GM12878 (cell line): ENCODE data around the gene RASGRF2. TPM values are rescaled to one million over a fixed set of nuclear protein-coding genes. Genes with fewer than 3 reads are reported as not detected.

ENCODE experiments used
- ATAC-seq: fragments of 200-7000 bp; cut with Tn5 transposase; 3 replicates; pipeline ENCODE4 v1.9.1; 2020; ENCODE audit warnings: mild to moderate bottlenecking, moderate library complexity
- BruUV-seq: library from RNA; stranded (reverse); fragments of 400-500 nt; replicated peaks from 2 replicates; lab custom pipeline; 2021; lab: Mats Ljungman, UMichigan
- CTCF ChIA-PET: fragments of 300-600 bp; sonication (Branson Sonifier 250); formaldehyde crosslinking; extraction: SDS; loops from one replicate; lab custom pipeline; 2021; ENCODE audit warnings: inconsistent platforms; lab: Yijun Ruan, JAX
- POLR2A ChIA-PET: fragments of 350-600 bp; formaldehyde crosslinking; extraction: SDS; loops from one replicate; lab custom pipeline; 2021; ENCODE audit warnings: inconsistent platforms; lab: Charles Lee
- RAD21 ChIA-PET: fragments of 300-600 bp; sonication (Branson Sonifier 250); formaldehyde crosslinking; loops from one replicate; lab custom pipeline; 2023; ENCODE audit warnings: antibody characterized with exemption; ENCODE audit not compliant: unreplicated experiment; lab: Charles Lee
- SMC1A ChIA-PET: fragments of 300-600 bp; sonication (Branson Sonifier 250); formaldehyde crosslinking; loops from one replicate; lab custom pipeline; 2023; ENCODE audit not compliant: unreplicated experiment, uncharacterized antibody; lab: Charles Lee
- DNase-seq: peaks from one replicate; pipeline ENCODE4 v3.0.0-alpha.2; 2011; ENCODE audit warnings: low read depth, low spot score
- FAIRE-seq: peaks from 3 replicates; lab custom pipeline; 2011; peaks lifted over from hg19 to GRCh38; lab: Jason Lieb, UNC
- H2AFZ ChIP-seq: 2 replicates; pipeline ENCODE4 v1.6.0; 2011; ENCODE audit warnings: low read depth, low read length, control low read depth; ENCODE audit not compliant: control insufficient read depth
- H3K27ac ChIP-seq: 2 replicates; pipeline ENCODE4 v1.5.1; 2011; ENCODE audit warnings: control low read depth; ENCODE audit not compliant: control insufficient read depth, insufficient read depth
- H3K27me3 ChIP-seq, 2 experiments: replicated peaks in 1 of 2; 2 replicates each; pipeline versions ENCODE4 v1.6.0 to v1.6.1; 2011; ENCODE audit warnings: low read length in 1 of 2; ENCODE audit not compliant: control insufficient read depth in 2 of 2, insufficient read depth in 2 of 2
- H3K36me3 ChIP-seq, 2 experiments: 2 replicates each; pipeline ENCODE4 v1.5.1; 2011; ENCODE audit warnings: low read length in 1 of 2; ENCODE audit not compliant: control insufficient read depth in 2 of 2, insufficient read depth in 2 of 2
- H3K4me1 ChIP-seq: 2 replicates; pipeline ENCODE4 v1.6.1; 2011; ENCODE audit warnings: mild to moderate bottlenecking, low read length, moderate library complexity, mixed read lengths; ENCODE audit not compliant: control insufficient read depth, insufficient read depth
- H3K4me2 ChIP-seq: 2 replicates; pipeline ENCODE4 v1.6.0; 2011; ENCODE audit warnings: control low read depth; ENCODE audit not compliant: control insufficient read depth, insufficient read depth
- H3K4me3 ChIP-seq: fragments of 200-600 bp; sonication (generic); 2 replicates; pipeline ENCODE4 v1.5.1; 2016
- H3K79me2 ChIP-seq: 2 replicates; pipeline ENCODE4 v1.6.0; 2011; ENCODE audit warnings: low read length; ENCODE audit not compliant: control insufficient read depth, insufficient read depth
- H3K9ac ChIP-seq: 2 replicates; pipeline ENCODE4 v1.8.0; 2011; ENCODE audit warnings: low read length, control low read depth, mixed read lengths; ENCODE audit not compliant: control insufficient read depth, insufficient read depth
- H3K9me3 ChIP-seq: replicated peaks from 3 replicates; pipeline ENCODE4 v1.5.1; 2011; ENCODE audit warnings: mild to moderate bottlenecking, low read length; ENCODE audit not compliant: control insufficient read depth, insufficient read depth
- H4K20me1 ChIP-seq: 2 replicates; pipeline ENCODE4 v1.6.0; 2011; ENCODE audit not compliant: control insufficient read depth, insufficient read depth
- BHLHE40 ChIP-seq, 2 experiments: fragments of 450-650 bp in 1 of 2; IDR thresholded peaks; 2 replicates each; pipeline ENCODE4 v1.6.1; 2011 to 2017; ENCODE audit warnings: low read depth in 2 of 2, borderline replicate concordance in 1 of 2, improper control_type of control experiment in 1 of 2, low read length in 1 of 2, mild to moderate bottlenecking in 1 of 2
- FOXK2 ChIP-seq: fragments of 450-650 bp; IDR thresholded peaks from 2 replicates; pipeline ENCODE4 v1.6.1; 2017; ENCODE audit warnings: mild to moderate bottlenecking, moderate library complexity
- HCFC1 ChIP-seq: fragments of 150-350 bp; IDR thresholded peaks from 2 replicates; pipeline ENCODE4 v1.6.1; 2014; ENCODE audit warnings: low read length
- HDGF ChIP-seq: fragments of 450-650 bp; IDR thresholded peaks from 2 replicates; pipeline ENCODE4 v1.6.1; 2016; ENCODE audit warnings: antibody characterized with exemption
- JUND ChIP-seq: IDR thresholded peaks from 2 replicates; pipeline ENCODE4 v1.6.1; 2012; ENCODE audit warnings: low read depth, mild to moderate bottlenecking, low read length, improper control_type of control experiment, moderate library complexity
- MXI1 ChIP-seq: fragments of 150-350 bp; IDR thresholded peaks from 2 replicates; pipeline ENCODE4 v1.6.1; 2011; ENCODE audit warnings: low read depth, mild to moderate bottlenecking, inconsistent platforms, low read length, improper control_type of control experiment
- PAX5 ChIP-seq: IDR thresholded peaks from 2 replicates; pipeline ENCODE4 v1.6.1; 2011; ENCODE audit warnings: low read depth, low read length, borderline replicate concordance
- RAD51 ChIP-seq: fragments of 450-650 bp; IDR thresholded peaks from 2 replicates; pipeline ENCODE4 v1.6.1; 2016; ENCODE audit warnings: moderate library complexity, mild to moderate bottlenecking, inconsistent platforms
- RBBP5 ChIP-seq: fragments of 200-600 bp; sonication (generic); conservative IDR thresholded peaks from 2 replicates; pipeline ENCODE4 v1.6.1; 2016
- RUNX3 ChIP-seq: IDR thresholded peaks from 2 replicates; pipeline ENCODE4 v1.6.1; 2012; ENCODE audit warnings: low read length, inconsistent platforms
- ZNF207 ChIP-seq: fragments of 450-650 bp; IDR thresholded peaks from 2 replicates; pipeline ENCODE4 v1.6.1; 2014; ENCODE audit warnings: antibody characterized with exemption, mild to moderate bottlenecking, borderline replicate concordance
- WGBS: methylation state at CpG from one replicate; pipeline ENCODE4 v1.1.6; 2016; ENCODE audit warnings: low lambda C conversion rate; ENCODE audit not compliant: insufficient replicate concordance, insufficient coverage; ENCODE audit errors: missing lambda C conversion rate; 5-methylcytosine and 5-hydroxymethylcytosine counted together
- in situ Hi-C: fragments of 300-500 bp; cut with MboI; formaldehyde crosslinking; loops from 9 replicates; pipeline ENCODE4 v1.14.3; 2018; ENCODE audit warnings: mixed read lengths
- intact Hi-C: fragments of 100-400 bp; cut with micrococcal nuclease; formaldehyde crosslinking; loops from one replicate; pipeline ENCODE4 v1.14.2; 2022; ENCODE audit not compliant: unreplicated experiment
- polyA plus RNA-seq, 11 experiments: library from polyadenylated mRNA; depleted of rRNA in 4 of 11; unstranded in 6 of 11; stranded (reverse) in 5 of 11; fragments of >200 nt; fragmentation: Nextera tagmentation in 4 of 11; fragmentation: Illumina TruSeq in 1 of 11; extraction: Ambion mirVana in 4 of 11; extraction: Trizol in 1 of 11; gene quantifications; 1 replicate in 1 of 11; 2 replicates in 10 of 11; pipeline versions ENCODE4 v1.2.1 to v1.2.3, GENCODE V29; 2011 to 2016; ENCODE audit warnings: inconsistent platforms in 2 of 11, missing spikeins in 2 of 11, low read depth in 1 of 11
- total RNA-seq, 4 experiments: library from RNA; depleted of rRNA in 3 of 4; stranded (reverse); fragments of >200 nt in 3 of 4; fragmentation: Illumina TruSeq in 1 of 4; extraction: Trizol in 1 of 4; gene quantifications; 2 replicates each; pipeline versions ENCODE4 v1.2.1 to v1.2.3, GENCODE V29; 2013 to 2021
- TF ChIP-seq, protein P1 (sequence below): fragments of 450-650 bp; IDR thresholded peaks from 2 replicates; pipeline ENCODE4 v1.6.1; 2017; ENCODE audit warnings: mild to moderate bottlenecking, moderate library complexity
- TF ChIP-seq, protein P2 (sequence below): IDR thresholded peaks from 2 replicates; pipeline ENCODE4 v1.6.1; 2011; ENCODE audit warnings: borderline replicate concordance, low read depth, mild to moderate bottlenecking, moderate library complexity, mixed read lengths, low read length; ENCODE audit not compliant: insufficient read depth; ENCODE audit errors: extremely low read length

RASGRF2 gene
- total and polyA plus RNA-seq, 10 of the 15 experiments (the other 5 are each of a cell fraction or from before 2014, with no cell fraction given), result 0.05 to 0.24 (median 0.07) TPM

DNA sequence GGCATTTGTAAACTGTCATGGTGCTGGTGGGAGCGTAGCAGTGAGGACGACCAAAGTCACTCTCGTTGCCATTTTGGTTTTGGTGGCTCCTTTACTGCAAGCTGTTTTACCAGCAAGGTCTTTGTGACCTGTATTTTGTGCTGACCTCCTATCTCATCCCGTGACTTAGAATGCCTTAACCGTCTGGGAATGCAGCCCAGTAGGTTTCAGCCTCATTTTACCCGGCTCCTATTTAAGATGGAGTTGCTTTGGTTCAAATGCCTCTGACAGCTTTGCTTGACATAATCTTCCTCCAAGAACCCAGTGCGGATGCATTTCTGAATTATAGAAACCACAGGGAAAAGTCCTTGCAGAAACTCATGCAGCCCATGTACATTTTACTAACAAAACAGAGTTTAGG is 3.9 kb upstream of the RASGRF2 start:
- H3K4me1 ChIP-seq, result no peaks in the 10 kb centered on the region
- in situ Hi-C loops (no loop called here), intact Hi-C loops (no loop called here)
- H3K36me3 ChIP-seq, result no peaks in the 10 kb centered on the region
- 72% methylated on average over 7 of the region's 7 CpGs for WGBS
- no peaks in the 10 kb centered on the region; the same call in 2 of the 3 replicates for H3K9me3 ChIP-seq
- H3K79me2 ChIP-seq, result no peaks in the 10 kb centered on the region
- peaks cover 5 to 12% of the 10 kb centered on the region in 2 experiments for H3K27me3 ChIP-seq
- ChIA-PET RAD21 (no interaction called here), SMC1A (interaction anchor here (1.4 kb wide), 1 partner anchor 11 kb away, joined by 3 read pairs; no protein-coding TSS in a partner anchor), POLR2A (no interaction called here), CTCF (no interaction called here)
- DNase-seq (no peak), FAIRE-seq (no peak), ATAC-seq (no peak)
- no peak for TF ChIP-seq RBBP5
- TF ChIP-seq HCFC1, result no peak
- no peak for TF ChIP-seq MXI1
- H3K4me2 ChIP-seq, result no peak overlapping the region
- no peaks in the 10 kb centered on the region for H4K20me1 ChIP-seq
- H3K4me3 ChIP-seq, result no peak overlapping the region
- no TSS peak for BruUV-seq
- H3K27ac ChIP-seq, result no peak overlapping the region
- no peak overlapping the region for H2AFZ ChIP-seq
- no peak overlapping the region for H3K9ac ChIP-seq

DNA sequence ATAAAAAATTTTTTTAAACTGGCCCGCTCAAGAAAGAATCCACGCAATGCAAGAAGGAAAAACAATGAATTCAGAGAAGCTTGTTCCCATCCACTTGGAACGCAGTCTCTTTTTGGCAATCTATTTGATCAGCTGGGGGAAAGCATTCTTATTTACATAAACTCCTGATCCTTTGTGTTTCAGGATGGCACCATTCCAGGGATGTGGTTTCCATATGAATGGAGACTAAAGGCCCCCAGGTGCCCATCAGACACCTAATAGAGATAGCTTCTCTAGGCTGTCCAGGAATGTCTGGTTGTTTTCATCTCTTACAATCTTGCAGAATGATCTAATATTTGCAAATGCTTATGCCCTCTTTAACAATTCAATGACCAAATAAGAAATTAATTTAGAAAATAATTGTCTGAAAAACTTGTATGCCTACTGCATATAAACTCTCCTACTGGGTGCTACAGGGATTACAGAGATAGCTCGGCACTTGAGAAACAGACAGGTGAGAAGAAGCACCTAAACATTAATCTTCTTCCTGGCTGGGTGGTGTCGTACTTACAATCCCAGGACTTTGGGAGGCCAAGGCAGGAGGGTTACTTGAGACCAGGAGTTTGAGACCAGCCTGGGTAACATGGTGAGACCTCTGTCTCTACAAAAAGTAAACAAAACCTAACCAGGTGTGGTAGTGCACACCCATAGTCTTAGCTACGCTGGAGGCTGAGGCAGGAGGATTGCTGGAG is 3.0 kb upstream of the RASGRF2 start:
- Histone ChIP-seq H2AFZ (no peak overlapping the region), H3K9me3 (no peaks in the 10 kb centered on the region; the same call in 2 of the 3 replicates), H3K27me3 (peaks cover 8 to 12% of the 10 kb centered on the region in 2 experiments), H3K4me1 (no peaks in the 10 kb centered on the region), H3K79me2 (no peaks in the 10 kb centered on the region), H3K9ac (no peak overlapping the region), H3K27ac (no peak overlapping the region), H4K20me1 (no peaks in the 10 kb centered on the region), H3K4me3 (no peak overlapping the region), H3K36me3 (no peaks in the 10 kb centered on the region), H3K4me2 (no peak overlapping the region)
- ATAC-seq (no peak), DNase-seq (no peak), FAIRE-seq (no peak)
- ChIA-PET RAD21 (no interaction called here), CTCF (interaction anchor here (0.6 kb wide), 1 partner anchor 547 kb away, joined by 3 read pairs; no protein-coding TSS in a partner anchor), SMC1A (interaction anchor here (1.4 kb wide), 1 partner anchor 12 kb away, joined by 3 read pairs; no protein-coding TSS in a partner anchor), POLR2A (no interaction called here)
- intact Hi-C loops, result no loop called here
- in situ Hi-C loops, result no loop called here
- no TSS peak for BruUV-seq
- WGBS, result 75% methylated on average over 6 of the region's 6 CpGs
- no peak for TF ChIP-seq PAX5
- TF ChIP-seq JUND, result no peak
- TF ChIP-seq FOXK2, result no peak
- no peak for TF ChIP-seq RAD51
- TF ChIP-seq, protein P1, sequence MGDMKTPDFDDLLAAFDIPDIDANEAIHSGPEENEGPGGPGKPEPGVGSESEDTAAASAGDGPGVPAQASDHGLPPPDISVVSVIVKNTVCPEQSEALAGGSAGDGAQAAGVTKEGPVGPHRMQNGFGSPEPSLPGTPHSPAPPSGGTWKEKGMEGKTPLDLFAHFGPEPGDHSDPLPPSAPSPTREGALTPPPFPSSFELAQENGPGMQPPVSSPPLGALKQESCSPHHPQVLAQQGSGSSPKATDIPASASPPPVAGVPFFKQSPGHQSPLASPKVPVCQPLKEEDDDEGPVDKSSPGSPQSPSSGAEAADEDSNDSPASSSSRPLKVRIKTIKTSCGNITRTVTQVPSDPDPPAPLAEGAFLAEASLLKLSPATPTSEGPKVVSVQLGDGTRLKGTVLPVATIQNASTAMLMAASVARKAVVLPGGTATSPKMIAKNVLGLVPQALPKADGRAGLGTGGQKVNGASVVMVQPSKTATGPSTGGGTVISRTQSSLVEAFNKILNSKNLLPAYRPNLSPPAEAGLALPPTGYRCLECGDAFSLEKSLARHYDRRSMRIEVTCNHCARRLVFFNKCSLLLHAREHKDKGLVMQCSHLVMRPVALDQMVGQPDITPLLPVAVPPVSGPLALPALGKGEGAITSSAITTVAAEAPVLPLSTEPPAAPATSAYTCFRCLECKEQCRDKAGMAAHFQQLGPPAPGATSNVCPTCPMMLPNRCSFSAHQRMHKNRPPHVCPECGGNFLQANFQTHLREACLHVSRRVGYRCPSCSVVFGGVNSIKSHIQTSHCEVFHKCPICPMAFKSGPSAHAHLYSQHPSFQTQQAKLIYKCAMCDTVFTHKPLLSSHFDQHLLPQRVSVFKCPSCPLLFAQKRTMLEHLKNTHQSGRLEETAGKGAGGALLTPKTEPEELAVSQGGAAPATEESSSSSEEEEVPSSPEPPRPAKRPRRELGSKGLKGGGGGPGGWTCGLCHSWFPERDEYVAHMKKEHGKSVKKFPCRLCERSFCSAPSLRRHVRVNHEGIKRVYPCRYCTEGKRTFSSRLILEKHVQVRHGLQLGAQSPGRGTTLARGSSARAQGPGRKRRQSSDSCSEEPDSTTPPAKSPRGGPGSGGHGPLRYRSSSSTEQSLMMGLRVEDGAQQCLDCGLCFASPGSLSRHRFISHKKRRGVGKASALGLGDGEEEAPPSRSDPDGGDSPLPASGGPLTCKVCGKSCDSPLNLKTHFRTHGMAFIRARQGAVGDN, result no peak
- TF ChIP-seq BHLHE40 (IDR thresholded peaks at IDR 0.05; ENCODE audit: borderline replicate concordance in 1 of 2, low read depth in 2 of 2, low read length in 1 of 2), result no peak
- TF ChIP-seq, protein P2, sequence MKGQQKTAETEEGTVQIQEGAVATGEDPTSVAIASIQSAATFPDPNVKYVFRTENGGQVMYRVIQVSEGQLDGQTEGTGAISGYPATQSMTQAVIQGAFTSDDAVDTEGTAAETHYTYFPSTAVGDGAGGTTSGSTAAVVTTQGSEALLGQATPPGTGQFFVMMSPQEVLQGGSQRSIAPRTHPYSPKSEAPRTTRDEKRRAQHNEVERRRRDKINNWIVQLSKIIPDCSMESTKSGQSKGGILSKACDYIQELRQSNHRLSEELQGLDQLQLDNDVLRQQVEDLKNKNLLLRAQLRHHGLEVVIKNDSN, result no peak
- TF ChIP-seq RUNX3, result no peak
- TF ChIP-seq HDGF, result no peak
- TF ChIP-seq ZNF207, result no peak
